Lower lobe of right lung (tissue), 2 donors: Measurements from ENCODE around the gene WNK2. TPM values are rescaled to one million over a fixed set of nuclear protein-coding genes. Genes with fewer than 3 reads are reported as not detected.

Experiments used
- ATAC-seq, 2 donors: fragments of 200-7000 bp; cut with Tn5 transposase; one replicate each; pipeline ENCODE4 v1.9.1; 2020 to 2022; ENCODE audit warnings: mild to moderate bottlenecking in 2 of 2, moderate library complexity in 2 of 2
- DNase-seq: peaks from one replicate; pipeline ENCODE4 v3.0.0-alpha.2; 2020
- H3K27ac ChIP-seq: fragments of 200-600 bp; one replicate; pipeline ENCODE4 v1.8.0; 2022
- H3K27me3 ChIP-seq: fragments of 200-600 bp; one replicate; pipeline ENCODE4 v1.8.0; 2022; ENCODE audit warnings: low read depth
- H3K36me3 ChIP-seq: fragments of 200-600 bp; one replicate; pipeline ENCODE4 v1.8.0; 2022; ENCODE audit warnings: mild to moderate bottlenecking
- H3K4me1 ChIP-seq: fragments of 200-600 bp; one replicate; pipeline ENCODE4 v1.8.0; 2022
- H3K4me3 ChIP-seq: fragments of 200-600 bp; one replicate; pipeline ENCODE4 v1.8.0; 2022; ENCODE audit warnings: mild to moderate bottlenecking
- H3K9me3 ChIP-seq: fragments of 200-600 bp; one replicate; pipeline ENCODE4 v1.8.0; 2022
- intact Hi-C: fragments of 100-400 bp; cut with DNase I; formaldehyde crosslinking; loops from one replicate; pipeline ENCODE4 v1.11.0; 2022
- total RNA-seq: library from RNA; stranded (reverse); fragmentation: NEBNext Ultra II Directional; extraction: Animal tissue kit (Norgen Biotek cat#: 25700); gene quantifications from one replicate; pipeline ENCODE4 v1.2.1, GENCODE V29; 2021
- TF ChIP-seq, protein P1 (sequence below): fragments of 200-600 bp; IDR thresholded peaks from one replicate; pipeline ENCODE4 v1.8.0; 2022; ENCODE audit warnings: antibody characterized with exemption, mild to moderate bottlenecking
- donor health status: DM: no; HTN: yes; CAD: no; lungs with severe emphysema.

Gene WNK2
- total RNA-seq, 1 donor from 2014 or later = 7.7 TPM

DNA sequence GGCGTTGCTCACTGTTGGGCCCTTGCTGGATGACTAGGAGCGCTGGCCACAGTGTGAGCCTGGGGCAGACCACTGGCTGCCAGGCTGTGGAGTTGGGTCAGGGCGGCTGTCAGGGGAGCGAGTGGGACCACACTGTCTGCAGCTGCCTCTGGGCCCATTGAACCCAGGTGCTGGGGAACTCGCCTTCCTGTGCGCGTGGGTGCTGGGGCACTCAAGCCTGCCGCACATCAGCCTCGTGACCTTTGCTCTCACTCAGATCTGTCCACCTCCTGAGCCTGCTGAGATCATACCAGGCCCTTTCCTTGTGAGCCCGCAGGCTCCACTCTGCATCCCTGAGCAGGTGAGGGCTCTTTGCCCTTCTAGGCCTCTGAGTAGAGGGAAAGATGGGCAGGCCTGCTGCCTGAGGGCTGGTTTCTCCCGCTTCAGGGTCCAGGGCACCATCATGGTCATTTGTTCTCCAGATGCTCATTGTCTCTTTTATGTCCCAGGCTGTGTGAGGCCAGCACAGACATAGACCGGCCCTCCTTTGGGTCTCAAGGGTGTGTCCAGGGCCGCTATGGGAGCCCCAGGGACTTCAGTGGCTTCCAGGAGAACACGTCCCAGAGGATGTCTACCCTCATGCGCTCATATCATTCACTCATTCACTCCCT is 26.5 kb downstream of the WNK2 start:
- H3K27ac ChIP-seq = no peak overlapping the region
- peak in 1 of 2 donors; percentile 33 for ATAC-seq
- TF ChIP-seq, protein P1, sequence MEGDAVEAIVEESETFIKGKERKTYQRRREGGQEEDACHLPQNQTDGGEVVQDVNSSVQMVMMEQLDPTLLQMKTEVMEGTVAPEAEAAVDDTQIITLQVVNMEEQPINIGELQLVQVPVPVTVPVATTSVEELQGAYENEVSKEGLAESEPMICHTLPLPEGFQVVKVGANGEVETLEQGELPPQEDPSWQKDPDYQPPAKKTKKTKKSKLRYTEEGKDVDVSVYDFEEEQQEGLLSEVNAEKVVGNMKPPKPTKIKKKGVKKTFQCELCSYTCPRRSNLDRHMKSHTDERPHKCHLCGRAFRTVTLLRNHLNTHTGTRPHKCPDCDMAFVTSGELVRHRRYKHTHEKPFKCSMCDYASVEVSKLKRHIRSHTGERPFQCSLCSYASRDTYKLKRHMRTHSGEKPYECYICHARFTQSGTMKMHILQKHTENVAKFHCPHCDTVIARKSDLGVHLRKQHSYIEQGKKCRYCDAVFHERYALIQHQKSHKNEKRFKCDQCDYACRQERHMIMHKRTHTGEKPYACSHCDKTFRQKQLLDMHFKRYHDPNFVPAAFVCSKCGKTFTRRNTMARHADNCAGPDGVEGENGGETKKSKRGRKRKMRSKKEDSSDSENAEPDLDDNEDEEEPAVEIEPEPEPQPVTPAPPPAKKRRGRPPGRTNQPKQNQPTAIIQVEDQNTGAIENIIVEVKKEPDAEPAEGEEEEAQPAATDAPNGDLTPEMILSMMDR = no peak

DNA sequence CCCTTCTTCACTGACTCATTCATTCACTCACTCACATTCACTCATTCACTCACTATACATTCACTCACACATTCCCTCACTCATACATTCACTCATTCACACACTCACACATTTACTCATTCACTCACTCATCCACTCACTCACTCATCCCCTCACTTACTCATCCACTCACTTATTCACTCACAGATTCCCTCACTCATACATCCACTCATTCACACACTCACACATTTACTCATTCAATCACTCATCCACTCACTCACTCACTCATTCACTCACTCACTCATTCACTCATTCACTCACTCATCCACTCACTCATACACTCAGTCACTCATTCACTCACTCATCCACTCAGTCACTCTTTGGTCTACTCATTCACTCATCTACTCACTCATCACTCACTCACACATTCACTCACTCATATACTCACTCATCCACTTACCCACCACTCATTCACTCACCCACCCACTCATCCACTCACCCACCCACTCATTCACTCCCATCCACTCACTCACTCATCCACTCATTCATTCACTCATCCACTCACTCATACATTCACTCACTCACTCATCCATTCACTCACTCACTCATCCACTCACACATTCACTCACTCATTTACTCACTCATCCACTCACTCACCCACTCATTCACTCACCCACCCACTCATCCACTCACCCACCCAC is 27.2 kb downstream of the WNK2 start:
- H3K4me1 ChIP-seq = peaks cover 11% of the 10 kb centered on the region
- intact Hi-C loops = no loop called here
- peaks cover 6% of the 10 kb centered on the region for H3K27me3 ChIP-seq
- H3K36me3 ChIP-seq = no peaks in the 10 kb centered on the region
- no peak for DNase-seq
- H3K4me3 ChIP-seq = no peak overlapping the region
- TF ChIP-seq, protein P1 = no peak
- peaks cover 4% of the 10 kb centered on the region for H3K9me3 ChIP-seq
- H3K27ac ChIP-seq = no peak overlapping the region
- no peak for ATAC-seq

More for the DNA sequence above, 26.5 kb downstream of the WNK2 start:
- intact Hi-C loops = no loop called here
- H3K4me3 ChIP-seq = no peak overlapping the region
- peak; percentile 26 for DNase-seq
- no peaks in the 10 kb centered on the region for H3K9me3 ChIP-seq
- H3K36me3 ChIP-seq = no peaks in the 10 kb centered on the region
- H3K27me3 ChIP-seq = peaks cover 6% of the 10 kb centered on the region
- peaks cover 14% of the 10 kb centered on the region for H3K4me1 ChIP-seq

DNA sequence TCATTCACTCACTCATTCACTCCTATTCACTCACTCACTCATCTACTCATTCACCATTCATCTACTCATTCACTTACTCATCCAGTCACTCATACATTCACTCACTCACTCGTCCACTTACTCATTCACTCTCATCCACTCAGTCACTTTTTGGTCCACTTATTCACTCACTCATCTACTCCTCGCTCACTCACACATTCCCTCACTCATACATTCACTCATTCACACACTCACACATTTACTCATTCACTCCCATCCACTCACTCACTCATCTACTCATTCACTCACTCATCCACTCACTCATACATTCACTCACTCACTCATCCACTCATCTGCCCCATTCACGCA is 27.7 kb downstream of the WNK2 start:
- DNase-seq (no peak), ATAC-seq (no peak)
- Histone ChIP-seq H3K9me3 (peaks cover 4% of the 10 kb centered on the region), H3K4me3 (no peak overlapping the region), H3K4me1 (peaks cover 11% of the 10 kb centered on the region), H3K36me3 (no peaks in the 10 kb centered on the region), H3K27me3 (peaks cover 6% of the 10 kb centered on the region), H3K27ac (no peak overlapping the region)
- TF ChIP-seq, protein P1 = no peak
- intact Hi-C loops = no loop called here

DNA sequence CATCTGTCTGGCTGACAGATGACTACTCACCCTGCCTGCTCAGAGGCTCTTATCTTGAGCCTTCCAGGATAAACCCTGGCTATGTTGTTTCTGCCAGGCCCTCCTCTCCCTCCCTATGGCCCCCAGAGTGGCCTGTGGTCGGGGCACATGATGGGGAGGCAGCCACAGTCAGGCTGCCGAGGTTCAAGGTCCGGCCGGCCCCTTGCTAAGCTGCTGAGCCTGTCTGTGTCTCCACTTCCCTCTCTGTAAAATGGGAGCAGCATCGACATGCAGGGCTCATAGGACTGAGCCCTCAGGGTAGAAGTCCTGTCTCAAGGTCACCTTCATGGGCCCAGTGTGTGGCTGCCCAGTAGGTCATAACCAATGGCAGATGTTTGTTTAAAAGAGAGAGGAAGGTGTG is 28.5 kb downstream of the WNK2 start:
- H3K27ac ChIP-seq = no peak overlapping the region
- H3K36me3 ChIP-seq = no peaks in the 10 kb centered on the region
- peaks cover 6% of the 10 kb centered on the region for H3K27me3 ChIP-seq
- DNase-seq (no peak), ATAC-seq (no peak)
- H3K4me1 ChIP-seq = peaks cover 8% of the 10 kb centered on the region
- no peak overlapping the region for H3K4me3 ChIP-seq
- intact Hi-C loops = no loop called here
- H3K9me3 ChIP-seq = peaks cover 4% of the 10 kb centered on the region
- TF ChIP-seq, protein P1 = no peak

DNA sequence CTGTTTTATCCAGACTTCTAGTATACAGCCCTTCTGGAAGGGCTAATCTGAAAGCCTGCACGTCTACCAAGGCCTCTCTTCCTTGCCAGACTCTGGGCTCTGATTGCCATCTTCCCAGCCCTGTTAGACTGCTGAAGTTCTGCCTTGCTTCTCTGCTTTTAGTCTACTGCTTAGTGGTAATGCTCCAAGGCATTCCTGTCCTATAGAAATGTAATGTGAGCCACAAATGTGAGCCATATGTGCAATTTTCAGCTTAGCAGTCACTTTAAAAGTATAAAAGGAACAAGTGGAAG is 32.1 kb downstream of the WNK2 start:
- ATAC-seq = no peak
- Histone ChIP-seq H3K36me3 (no peaks in the 10 kb centered on the region), H3K27ac (no peak overlapping the region), H3K4me3 (no peak overlapping the region), H3K4me1 (no peaks in the 10 kb centered on the region), H3K27me3 (no peaks in the 10 kb centered on the region), H3K9me3 (peaks cover 4% of the 10 kb centered on the region)
- no peak for DNase-seq
- intact Hi-C loops = no loop called here
- TF ChIP-seq, protein P1 = no peak
